Neuronal stem cell (in vitro differentiated cells): Measurements from ENCODE around the gene KRI1.
A peak's percentile ranks its signal among the peaks of the same experiment; 100 is the strongest.

Source experiments
- DNase-seq: peaks from one replicate; pipeline ENCODE4 v3.0.0-alpha.2; 2013; ENCODE audit warnings: low spot score
- H2AFZ ChIP-seq: one replicate; pipeline ENCODE4 v1.6.1; 2013; ENCODE audit warnings: mild to moderate bottlenecking, low read length, inconsistent platforms
- H2AK5ac ChIP-seq: 2 replicates; pipeline ENCODE4 v1.6.1; 2013; ENCODE audit warnings: low read depth, mild to moderate bottlenecking, inconsistent platforms, low read length, moderate library complexity, mixed read lengths
- H2BK120ac ChIP-seq: 2 replicates; pipeline ENCODE4 v1.6.1; 2013; ENCODE audit warnings: low read depth, mild to moderate bottlenecking, inconsistent platforms, low read length, moderate library complexity, mixed read lengths
- H2BK12ac ChIP-seq: one replicate; pipeline ENCODE4 v1.6.1; 2013; ENCODE audit warnings: low read length, inconsistent platforms
- H2BK15ac ChIP-seq: 2 replicates; pipeline ENCODE4 v1.6.1; 2013; ENCODE audit warnings: mild to moderate bottlenecking, low read length, inconsistent platforms, mixed read lengths
- H2BK5ac ChIP-seq: one replicate; pipeline ENCODE4 v1.6.1; 2013; ENCODE audit warnings: inconsistent platforms, mild to moderate bottlenecking, low read length, moderate library complexity
- H3K14ac ChIP-seq: one replicate; pipeline ENCODE4 v1.6.1; 2013; ENCODE audit warnings: low read length, inconsistent platforms
- H3K18ac ChIP-seq: 2 replicates; pipeline ENCODE4 v1.6.1; 2013; ENCODE audit warnings: low read length, inconsistent platforms
- H3K23ac ChIP-seq: 2 replicates; pipeline ENCODE4 v1.6.1; 2013; ENCODE audit warnings: low read depth, mild to moderate bottlenecking, mixed read lengths, low read length, inconsistent platforms; ENCODE audit not compliant: poor library complexity
- H3K27ac ChIP-seq: replicated peaks from 3 replicates; pipeline ENCODE4 v1.5.1; 2013; ENCODE audit warnings: low read length, inconsistent platforms
- H3K27me3 ChIP-seq, 3 experiments: 2 replicates each; pipeline ENCODE4 v1.6.1; 2013; ENCODE audit warnings: low read length in 3 of 3, mild to moderate bottlenecking in 2 of 3, inconsistent platforms in 1 of 3, low read depth in 1 of 3, mixed read lengths in 1 of 3, moderate library complexity in 1 of 3; ENCODE audit not compliant: control insufficient read depth in 3 of 3, insufficient read depth in 3 of 3
- H3K36me3 ChIP-seq, 2 donors: replicated peaks in 1 of 2; 2 replicates each; pipeline ENCODE4 v1.6.1; 2013; ENCODE audit warnings: low read length in 2 of 2; ENCODE audit not compliant: control insufficient read depth in 2 of 2, insufficient read depth in 2 of 2
- H3K4ac ChIP-seq: 2 replicates; pipeline ENCODE4 v1.6.1; 2013; ENCODE audit warnings: inconsistent platforms, mild to moderate bottlenecking, low read length, moderate library complexity
- H3K4me1 ChIP-seq, 2 donors: 1 replicate in 1 of 2; 2 replicates in 1 of 2; pipeline ENCODE4 v1.6.1; 2013; ENCODE audit warnings: low read length in 2 of 2, low read depth in 1 of 2; ENCODE audit not compliant: control insufficient read depth in 2 of 2, insufficient read depth in 1 of 2
- H3K4me2 ChIP-seq: one replicate; pipeline ENCODE4 v1.6.1; 2013; ENCODE audit warnings: mild to moderate bottlenecking, low read length, inconsistent platforms; ENCODE audit not compliant: insufficient read depth, poor library complexity, severe bottlenecking
- H3K4me3 ChIP-seq, 2 donors: 2 replicates each; pipeline ENCODE4 v1.5.1; 2013; ENCODE audit warnings: low read length in 2 of 2, mild to moderate bottlenecking in 2 of 2, inconsistent platforms in 1 of 2, moderate library complexity in 1 of 2
- H3K79me1 ChIP-seq: one replicate; pipeline ENCODE4 v1.6.1; 2013; ENCODE audit warnings: low read depth, mild to moderate bottlenecking, inconsistent platforms, low read length, moderate library complexity
- H3K9ac ChIP-seq: one replicate; pipeline ENCODE4 v1.6.1; 2013; ENCODE audit warnings: mild to moderate bottlenecking, low read depth, low read length, inconsistent platforms; ENCODE audit not compliant: poor library complexity
- H3K9me3 ChIP-seq, 2 donors: replicated peaks in 1 of 2; 2 replicates each; pipeline versions ENCODE3 to v1.6.1; 2013; ENCODE audit warnings: low read length in 2 of 2, mild to moderate bottlenecking in 2 of 2, inconsistent platforms in 1 of 2, low read depth in 1 of 2, mixed read lengths in 1 of 2, moderate library complexity in 1 of 2; ENCODE audit not compliant: control insufficient read depth in 2 of 2, insufficient read depth in 1 of 2
- H4K8ac ChIP-seq: one replicate; pipeline ENCODE4 v1.6.1; 2013; ENCODE audit warnings: low read depth, mild to moderate bottlenecking, inconsistent platforms, low read length, moderate library complexity
- H4K91ac ChIP-seq: one replicate; pipeline ENCODE4 v1.6.1; 2013; ENCODE audit warnings: low read length, low read depth, mild to moderate bottlenecking, inconsistent platforms; ENCODE audit not compliant: poor library complexity
- WGBS, 2 donors: extraction: QIAGEN DNeasy Blood & Tissue Kit; methylation state at CpG; one replicate each; pipeline ENCODE4 v1.1.7; 2013; ENCODE audit warnings: missing lambda C conversion rate in 2 of 2, mixed read lengths in 1 of 2; ENCODE audit not compliant: insufficient read length in 2 of 2, insufficient replicate concordance in 1 of 2; ENCODE audit errors: extremely low coverage in 2 of 2; 5-methylcytosine and 5-hydroxymethylcytosine counted together

Gene KRI1

DNA sequence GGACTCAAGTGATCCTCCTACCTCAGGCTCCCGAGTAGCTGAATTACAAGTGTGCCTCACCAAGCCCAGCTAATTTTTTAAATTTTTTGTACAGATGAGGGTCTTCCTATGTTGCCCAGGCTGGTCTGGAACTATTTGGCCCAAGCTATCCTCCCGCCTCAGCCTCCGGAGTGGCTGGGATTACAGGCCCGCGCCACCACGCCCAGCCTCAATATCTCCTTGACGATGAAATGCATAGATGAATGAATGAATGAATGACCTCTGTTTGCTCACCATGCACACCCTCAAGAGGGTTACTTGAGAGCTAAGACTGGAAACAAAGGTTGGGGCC is 36.2 kb upstream of the KRI1 start:
- no peak overlapping the region for H3K23ac ChIP-seq
- H3K27ac ChIP-seq, result peak overlapping the region; percentile 63
- H3K18ac ChIP-seq, result peak overlapping the region; percentile 64
- no peak overlapping the region for H2BK120ac ChIP-seq
- H2AFZ ChIP-seq, result peak overlapping the region; percentile 85
- DNase-seq, result no peak
- H4K8ac ChIP-seq, result peak overlapping the region; percentile 82
- no peak overlapping the region for H2AK5ac ChIP-seq
- no peak overlapping the region for H3K9ac ChIP-seq
- no peak overlapping the region for H2BK12ac ChIP-seq
- peaks cover 3 to 5% of the 10 kb centered on the region in 2 donors for H3K36me3 ChIP-seq
- H3K4me3 ChIP-seq, result peak overlapping the region in 1 of 2 donors; percentile 52
- no CpG with 5 or more reads among the region's 7 CpGs for WGBS, 2 donors
- H3K4me1 ChIP-seq, result peaks cover 0 to 2% of the 10 kb centered on the region in 2 donors
- no peak overlapping the region for H3K4me2 ChIP-seq
- H3K14ac ChIP-seq, result no peak overlapping the region
- no peak overlapping the region for H4K91ac ChIP-seq
- peaks cover 12% of the 10 kb centered on the region for H3K79me1 ChIP-seq
- no peak overlapping the region for H3K4ac ChIP-seq
- no peak overlapping the region for H2BK15ac ChIP-seq
- H2BK5ac ChIP-seq, result no peak overlapping the region
- H3K27me3 ChIP-seq, result no peaks in the 10 kb centered on the region
- H3K9me3 ChIP-seq, result peaks cover 4 to 7% of the 10 kb centered on the region in 2 donors

DNA sequence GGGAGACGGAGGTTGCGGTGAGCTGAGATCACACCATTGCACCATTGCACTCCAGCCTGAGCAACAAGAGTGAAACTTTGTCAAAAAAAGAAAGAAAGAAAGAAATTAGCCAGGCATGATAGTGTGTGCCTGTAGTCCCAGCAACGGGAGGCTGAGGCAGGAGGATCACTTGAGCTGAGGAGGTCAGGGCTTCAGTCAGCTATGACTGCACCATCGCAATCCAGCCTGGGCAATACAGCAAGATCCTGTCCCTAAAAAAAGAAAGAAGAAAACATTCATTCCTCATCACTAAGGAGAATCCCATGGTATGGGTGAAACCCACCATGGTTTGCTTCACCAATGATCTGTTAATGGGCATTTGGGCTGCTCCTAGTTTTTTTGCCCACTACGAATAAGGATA is 34.3 kb upstream of the KRI1 start:
- no peak overlapping the region for H2BK5ac ChIP-seq
- no peak overlapping the region for H3K14ac ChIP-seq
- H2AFZ ChIP-seq, result no peak overlapping the region
- WGBS, 2 donors, result no CpG with 5 or more reads among the region's 5 CpGs
- H3K4me3 ChIP-seq, result no peak overlapping the region
- H3K9ac ChIP-seq, result no peak overlapping the region
- peaks cover 12% of the 10 kb centered on the region for H3K79me1 ChIP-seq
- no peak overlapping the region for H3K4ac ChIP-seq
- no peaks in the 10 kb centered on the region for H3K27me3 ChIP-seq
- no peak overlapping the region for H3K27ac ChIP-seq
- H3K4me2 ChIP-seq, result no peak overlapping the region
- H2BK12ac ChIP-seq, result no peak overlapping the region
- H4K91ac ChIP-seq, result no peak overlapping the region
- peaks cover 3 to 5% of the 10 kb centered on the region in 2 donors for H3K36me3 ChIP-seq
- H3K23ac ChIP-seq, result no peak overlapping the region
- H2BK15ac ChIP-seq, result no peak overlapping the region
- no peak overlapping the region for H4K8ac ChIP-seq
- no peak overlapping the region for H2AK5ac ChIP-seq
- no peak for DNase-seq
- H3K4me1 ChIP-seq, result peaks cover 0 to 2% of the 10 kb centered on the region in 2 donors
- no peak overlapping the region for H3K18ac ChIP-seq
- H3K9me3 ChIP-seq, result peaks cover 4 to 7% of the 10 kb centered on the region in 2 donors
- no peak overlapping the region for H2BK120ac ChIP-seq

DNA sequence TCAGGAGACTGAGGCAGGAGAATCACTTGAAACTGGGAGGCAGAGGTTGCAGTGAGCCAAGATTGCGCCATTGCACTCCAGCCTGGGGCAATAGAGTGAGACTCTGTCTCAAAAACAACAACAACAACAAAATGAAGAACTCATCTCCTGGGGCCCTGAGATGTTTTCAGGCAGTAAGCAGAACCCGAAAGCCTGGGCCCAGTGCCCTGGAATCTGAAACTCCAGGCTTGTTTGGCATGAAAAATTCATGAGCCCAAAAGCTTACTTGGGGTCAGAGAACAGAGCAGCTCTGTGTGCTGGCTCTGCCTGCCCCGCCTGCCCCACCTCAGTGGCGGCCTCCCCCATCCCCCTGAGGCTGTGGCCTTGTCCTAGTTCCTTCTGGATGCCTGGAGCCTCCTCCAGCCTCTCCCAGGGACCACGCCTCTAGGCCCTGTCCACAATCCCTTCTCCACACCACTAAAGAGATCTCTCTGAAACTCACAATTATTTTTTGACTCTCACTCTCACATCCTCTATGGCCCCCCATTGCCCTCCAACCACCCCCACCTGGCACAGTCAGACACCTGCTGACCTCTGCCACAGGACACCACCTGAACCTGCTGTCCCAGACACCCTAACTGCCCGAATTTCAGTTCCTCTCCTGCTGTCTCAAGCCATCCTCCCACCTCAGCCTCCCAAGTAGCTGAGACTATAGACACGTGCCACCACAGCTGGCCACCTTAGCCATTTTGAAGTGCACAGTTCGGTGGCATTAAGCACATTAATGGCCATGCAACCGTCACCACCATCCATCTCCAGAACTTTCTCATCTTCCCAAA is 28.2 kb upstream of the KRI1 start:
- H3K4me1 ChIP-seq, result no peaks in the 10 kb centered on the region
- no peaks in the 10 kb centered on the region for H3K36me3 ChIP-seq
- H4K91ac ChIP-seq, result no peak overlapping the region
- H3K14ac ChIP-seq, result no peak overlapping the region
- no peak overlapping the region for H4K8ac ChIP-seq
- H2BK5ac ChIP-seq, result no peak overlapping the region
- DNase-seq, result no peak
- H3K9ac ChIP-seq, result no peak overlapping the region
- no peak overlapping the region for H2BK15ac ChIP-seq
- H2AK5ac ChIP-seq, result no peak overlapping the region
- no CpG with 5 or more reads among the region's 9 CpGs for WGBS, 2 donors
- H3K23ac ChIP-seq, result no peak overlapping the region
- H3K4me3 ChIP-seq, result no peak overlapping the region
- H3K9me3 ChIP-seq, result no peaks in the 10 kb centered on the region
- H3K4me2 ChIP-seq, result no peak overlapping the region
- no peaks in the 10 kb centered on the region for H3K79me1 ChIP-seq
- H3K18ac ChIP-seq, result no peak overlapping the region
- H2BK12ac ChIP-seq, result no peak overlapping the region
- peaks cover 0 to 4% (median 2%) of the 10 kb centered on the region in 3 experiments for H3K27me3 ChIP-seq
- H3K4ac ChIP-seq, result no peak overlapping the region
- H2BK120ac ChIP-seq, result no peak overlapping the region
- no peak overlapping the region for H3K27ac ChIP-seq
- H2AFZ ChIP-seq, result peak overlapping the region; percentile 57

DNA sequence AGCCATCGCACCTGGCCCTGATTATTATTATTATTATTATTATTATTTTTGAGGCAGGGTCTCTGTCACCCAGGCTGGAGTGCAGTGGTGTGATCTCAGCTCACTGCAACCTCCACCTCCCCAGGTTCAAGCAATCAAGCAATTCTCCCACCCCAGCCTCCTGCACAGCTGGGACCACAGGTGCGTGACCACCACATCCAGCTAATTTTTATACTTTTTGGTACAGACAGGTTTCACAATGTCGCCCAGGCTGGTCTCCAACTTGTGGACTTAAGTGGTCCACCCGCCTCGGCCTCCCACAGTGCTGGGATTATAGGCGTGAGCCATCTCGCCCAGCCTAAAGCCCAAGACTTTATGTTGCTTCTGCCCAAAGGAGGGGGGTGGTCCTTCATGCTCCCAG is 27.3 kb upstream of the KRI1 start:
- WGBS, 2 donors, result no CpG with 5 or more reads among the region's 7 CpGs
- H3K4me1 ChIP-seq, result no peaks in the 10 kb centered on the region
- no peak overlapping the region for H3K9ac ChIP-seq

More for the DNA sequence above, 27.3 kb upstream of the KRI1 start:
- Histone ChIP-seq H3K36me3 (no peaks in the 10 kb centered on the region), H3K27ac (no peak overlapping the region), H2AK5ac (no peak overlapping the region), H2BK12ac (no peak overlapping the region), H4K8ac (no peak overlapping the region), H2BK5ac (no peak overlapping the region), H3K4me2 (no peak overlapping the region), H2BK15ac (no peak overlapping the region), H3K23ac (no peak overlapping the region), H4K91ac (no peak overlapping the region), H3K9me3 (no peaks in the 10 kb centered on the region), H3K4me3 (no peak overlapping the region), H3K79me1 (no peaks in the 10 kb centered on the region), H3K27me3 (peaks cover 0 to 4% (median 2%) of the 10 kb centered on the region in 3 experiments), H2AFZ (no peak overlapping the region), H3K18ac (no peak overlapping the region), H3K4ac (no peak overlapping the region), H2BK120ac (no peak overlapping the region), H3K14ac (no peak overlapping the region)
- DNase-seq, result no peak
